ENCODE data around the gene ZNF283. TPM values are rescaled to one million over a fixed set of nuclear protein-coding genes. Genes with fewer than 3 reads are reported as not detected.

The ZNF283 gene
- total and polyA plus RNA-seq, 9 of the 15 experiments (the other 6 are each of a cell fraction or from before 2014, with no cell fraction given): 6.0 to 19.5 (median 9.8) TPM

DNA sequence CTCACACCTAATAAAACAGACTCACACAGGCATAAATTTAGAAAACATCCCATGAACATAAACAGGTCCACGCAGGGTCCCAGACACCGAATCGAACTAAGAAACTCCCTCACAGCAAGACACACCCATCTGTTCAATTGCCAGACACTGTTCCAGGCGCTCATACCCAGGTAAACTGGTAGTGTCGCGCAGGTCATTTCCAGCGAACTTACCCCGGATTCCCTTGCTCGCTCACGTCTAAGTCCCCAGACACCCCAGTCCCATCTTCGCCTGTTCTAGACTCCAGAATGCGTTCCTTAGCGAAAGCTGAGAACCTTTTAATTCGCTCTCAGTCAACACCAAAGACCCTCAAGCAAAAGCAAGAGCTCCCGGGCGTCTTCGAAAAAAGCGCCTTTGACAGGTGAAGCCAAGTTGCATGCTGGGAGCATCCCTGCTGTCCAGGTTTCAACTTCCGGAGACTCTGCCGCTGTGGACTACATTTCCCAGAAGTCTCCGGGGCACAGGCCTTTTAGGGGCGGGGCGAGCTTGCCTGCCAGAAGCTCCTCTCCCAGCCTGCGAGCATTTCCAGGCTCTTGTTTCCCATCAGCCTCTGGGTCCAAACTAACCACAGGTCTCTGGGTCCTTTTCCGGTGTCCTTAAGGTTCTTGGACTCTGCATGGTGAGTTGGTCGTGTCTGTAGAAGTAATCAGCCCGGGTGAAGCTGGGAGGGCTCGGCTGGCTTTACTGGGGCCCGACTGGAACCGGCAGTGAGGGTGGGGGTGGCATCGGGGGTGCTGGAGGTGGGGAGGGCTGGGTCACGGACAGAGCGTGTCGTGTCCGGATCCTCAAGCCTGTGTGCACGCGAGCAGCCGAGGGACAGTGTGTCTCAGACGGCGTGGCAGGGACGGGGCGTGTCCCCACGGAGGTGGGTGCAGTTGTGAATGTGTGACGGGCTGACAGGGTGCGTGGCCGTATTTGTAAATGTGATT, at the start of gene ZNF283 (continued):
- TF ChIP-seq, protein P1, sequence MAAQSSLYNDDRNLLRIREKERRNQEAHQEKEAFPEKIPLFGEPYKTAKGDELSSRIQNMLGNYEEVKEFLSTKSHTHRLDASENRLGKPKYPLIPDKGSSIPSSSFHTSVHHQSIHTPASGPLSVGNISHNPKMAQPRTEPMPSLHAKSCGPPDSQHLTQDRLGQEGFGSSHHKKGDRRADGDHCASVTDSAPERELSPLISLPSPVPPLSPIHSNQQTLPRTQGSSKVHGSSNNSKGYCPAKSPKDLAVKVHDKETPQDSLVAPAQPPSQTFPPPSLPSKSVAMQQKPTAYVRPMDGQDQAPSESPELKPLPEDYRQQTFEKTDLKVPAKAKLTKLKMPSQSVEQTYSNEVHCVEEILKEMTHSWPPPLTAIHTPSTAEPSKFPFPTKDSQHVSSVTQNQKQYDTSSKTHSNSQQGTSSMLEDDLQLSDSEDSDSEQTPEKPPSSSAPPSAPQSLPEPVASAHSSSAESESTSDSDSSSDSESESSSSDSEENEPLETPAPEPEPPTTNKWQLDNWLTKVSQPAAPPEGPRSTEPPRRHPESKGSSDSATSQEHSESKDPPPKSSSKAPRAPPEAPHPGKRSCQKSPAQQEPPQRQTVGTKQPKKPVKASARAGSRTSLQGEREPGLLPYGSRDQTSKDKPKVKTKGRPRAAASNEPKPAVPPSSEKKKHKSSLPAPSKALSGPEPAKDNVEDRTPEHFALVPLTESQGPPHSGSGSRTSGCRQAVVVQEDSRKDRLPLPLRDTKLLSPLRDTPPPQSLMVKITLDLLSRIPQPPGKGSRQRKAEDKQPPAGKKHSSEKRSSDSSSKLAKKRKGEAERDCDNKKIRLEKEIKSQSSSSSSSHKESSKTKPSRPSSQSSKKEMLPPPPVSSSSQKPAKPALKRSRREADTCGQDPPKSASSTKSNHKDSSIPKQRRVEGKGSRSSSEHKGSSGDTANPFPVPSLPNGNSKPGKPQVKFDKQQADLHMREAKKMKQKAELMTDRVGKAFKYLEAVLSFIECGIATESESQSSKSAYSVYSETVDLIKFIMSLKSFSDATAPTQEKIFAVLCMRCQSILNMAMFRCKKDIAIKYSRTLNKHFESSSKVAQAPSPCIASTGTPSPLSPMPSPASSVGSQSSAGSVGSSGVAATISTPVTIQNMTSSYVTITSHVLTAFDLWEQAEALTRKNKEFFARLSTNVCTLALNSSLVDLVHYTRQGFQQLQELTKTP (IDR thresholded peaks at IDR 0.05; ENCODE audit: low read depth in 1 of 2, partially characterized antibody in 2 of 2): peak in 1 of 2 experiments; percentile 94
- TF ChIP-seq KDM5B (IDR thresholded peaks at IDR 0.05; ENCODE audit: insufficient replicate concordance, low read depth, low read length) (peak; percentile 65), HDAC1 (IDR thresholded peaks at IDR 0.05) (peak in 1 of 2 experiments; percentile 83; a peak in 2 of 4 replicates), ARHGAP35 (IDR thresholded peaks at IDR 0.05; ENCODE audit: partially characterized antibody) (no peak), GTF2F1 (IDR thresholded peaks at IDR 0.05; ENCODE audit: low read depth, low read length) (0 out of 2 replicates have a peak, but pooled peaks have one; percentile 51), TAF1 (IDR thresholded peaks at IDR 0.05; ENCODE audit: control insufficient read depth, extremely low read depth, insufficient read depth, low read length, severe bottlenecking) (peak; percentile 41), RBBP5 (IDR thresholded peaks at IDR 0.05; ENCODE audit: borderline replicate concordance, insufficient read depth, low read length, poor library complexity, severe bottlenecking) (peak; percentile 41), CBFB (CRISPR knock-in tag; IDR thresholded peaks at IDR 0.05) (no peak), MTA3 (IDR thresholded peaks at IDR 0.05; ENCODE audit: borderline replicate concordance) (no peak), MCM2 (IDR thresholded peaks at IDR 0.05; ENCODE audit: low read depth) (no peak)
- TF ChIP-seq, protein P2, sequence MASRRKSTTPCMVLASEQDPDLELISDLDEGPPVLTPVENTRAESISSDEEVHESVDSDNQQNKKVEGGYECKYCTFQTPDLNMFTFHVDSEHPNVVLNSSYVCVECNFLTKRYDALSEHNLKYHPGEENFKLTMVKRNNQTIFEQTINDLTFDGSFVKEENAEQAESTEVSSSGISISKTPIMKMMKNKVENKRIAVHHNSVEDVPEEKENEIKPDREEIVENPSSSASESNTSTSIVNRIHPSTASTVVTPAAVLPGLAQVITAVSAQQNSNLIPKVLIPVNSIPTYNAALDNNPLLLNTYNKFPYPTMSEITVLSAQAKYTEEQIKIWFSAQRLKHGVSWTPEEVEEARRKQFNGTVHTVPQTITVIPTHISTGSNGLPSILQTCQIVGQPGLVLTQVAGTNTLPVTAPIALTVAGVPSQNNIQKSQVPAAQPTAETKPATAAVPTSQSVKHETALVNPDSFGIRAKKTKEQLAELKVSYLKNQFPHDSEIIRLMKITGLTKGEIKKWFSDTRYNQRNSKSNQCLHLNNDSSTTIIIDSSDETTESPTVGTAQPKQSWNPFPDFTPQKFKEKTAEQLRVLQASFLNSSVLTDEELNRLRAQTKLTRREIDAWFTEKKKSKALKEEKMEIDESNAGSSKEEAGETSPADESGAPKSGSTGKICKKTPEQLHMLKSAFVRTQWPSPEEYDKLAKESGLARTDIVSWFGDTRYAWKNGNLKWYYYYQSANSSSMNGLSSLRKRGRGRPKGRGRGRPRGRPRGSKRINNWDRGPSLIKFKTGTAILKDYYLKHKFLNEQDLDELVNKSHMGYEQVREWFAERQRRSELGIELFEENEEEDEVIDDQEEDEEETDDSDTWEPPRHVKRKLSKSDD (conservative IDR thresholded peaks at IDR 0.05; ENCODE audit: low read length): no peak
- TF ChIP-seq, protein P3, sequence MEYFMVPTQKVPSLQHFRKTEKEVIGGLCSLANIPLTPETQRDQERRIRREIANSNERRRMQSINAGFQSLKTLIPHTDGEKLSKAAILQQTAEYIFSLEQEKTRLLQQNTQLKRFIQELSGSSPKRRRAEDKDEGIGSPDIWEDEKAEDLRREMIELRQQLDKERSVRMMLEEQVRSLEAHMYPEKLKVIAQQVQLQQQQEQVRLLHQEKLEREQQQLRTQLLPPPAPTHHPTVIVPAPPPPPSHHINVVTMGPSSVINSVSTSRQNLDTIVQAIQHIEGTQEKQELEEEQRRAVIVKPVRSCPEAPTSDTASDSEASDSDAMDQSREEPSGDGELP (CRISPR knock-in tag; IDR thresholded peaks at IDR 0.05; ENCODE audit: borderline replicate concordance): peak; percentile 60; the same call in 1 of the 2 replicates
- TF ChIP-seq, protein P4, sequence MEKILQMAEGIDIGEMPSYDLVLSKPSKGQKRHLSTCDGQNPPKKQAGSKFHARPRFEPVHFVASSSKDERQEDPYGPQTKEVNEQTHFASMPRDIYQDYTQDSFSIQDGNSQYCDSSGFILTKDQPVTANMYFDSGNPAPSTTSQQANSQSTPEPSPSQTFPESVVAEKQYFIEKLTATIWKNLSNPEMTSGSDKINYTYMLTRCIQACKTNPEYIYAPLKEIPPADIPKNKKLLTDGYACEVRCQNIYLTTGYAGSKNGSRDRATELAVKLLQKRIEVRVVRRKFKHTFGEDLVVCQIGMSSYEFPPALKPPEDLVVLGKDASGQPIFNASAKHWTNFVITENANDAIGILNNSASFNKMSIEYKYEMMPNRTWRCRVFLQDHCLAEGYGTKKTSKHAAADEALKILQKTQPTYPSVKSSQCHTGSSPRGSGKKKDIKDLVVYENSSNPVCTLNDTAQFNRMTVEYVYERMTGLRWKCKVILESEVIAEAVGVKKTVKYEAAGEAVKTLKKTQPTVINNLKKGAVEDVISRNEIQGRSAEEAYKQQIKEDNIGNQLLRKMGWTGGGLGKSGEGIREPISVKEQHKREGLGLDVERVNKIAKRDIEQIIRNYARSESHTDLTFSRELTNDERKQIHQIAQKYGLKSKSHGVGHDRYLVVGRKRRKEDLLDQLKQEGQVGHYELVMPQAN (IDR thresholded peaks at IDR 0.05; ENCODE audit: borderline replicate concordance): peak; percentile 73; the same call in 1 of the 2 replicates

All from K562 (cell line).